ENCODE measurements around the gene UCN3. TPM values are rescaled to one million over a fixed set of nuclear protein-coding genes. Genes with fewer than 3 reads are reported as not detected.

UCN3 gene
- polyA plus RNA-seq, 1 donor from 2014 or later: not detected

- H4K20me1 ChIP-seq (ENCODE audit: insufficient read depth): no peaks in the 10 kb centered on the region
- no peaks in the 10 kb centered on the region for H3F3A ChIP-seq (ENCODE audit: insufficient read depth, low read length, poor library complexity, severe bottlenecking)
- no peaks in the 10 kb centered on the region for H3K9me3 ChIP-seq (ENCODE audit: low read length)
- H3K79me2 ChIP-seq (replicated peaks; ENCODE audit: insufficient read depth, low read length): no peaks in the 10 kb centered on the region
- no peak overlapping the region for H3K4me3 ChIP-seq (ENCODE audit: low read length)
- H3K9me2 ChIP-seq (ENCODE audit: insufficient read depth, low read length): no peaks in the 10 kb centered on the region
- no peak overlapping the region for H3K27ac ChIP-seq (ENCODE audit: low read length)
- no peaks in the 10 kb centered on the region for H3K36me3 ChIP-seq (ENCODE audit: insufficient read depth, low read length)
- H2AFZ ChIP-seq (ENCODE audit: low read depth, low read length): no peak overlapping the region
- no peak overlapping the region for H3K9ac ChIP-seq (ENCODE audit: low read length)
- no peak for TF ChIP-seq TAF1 (IDR thresholded peaks at IDR 0.05; ENCODE audit: low read depth)
- TF ChIP-seq, protein P1, sequence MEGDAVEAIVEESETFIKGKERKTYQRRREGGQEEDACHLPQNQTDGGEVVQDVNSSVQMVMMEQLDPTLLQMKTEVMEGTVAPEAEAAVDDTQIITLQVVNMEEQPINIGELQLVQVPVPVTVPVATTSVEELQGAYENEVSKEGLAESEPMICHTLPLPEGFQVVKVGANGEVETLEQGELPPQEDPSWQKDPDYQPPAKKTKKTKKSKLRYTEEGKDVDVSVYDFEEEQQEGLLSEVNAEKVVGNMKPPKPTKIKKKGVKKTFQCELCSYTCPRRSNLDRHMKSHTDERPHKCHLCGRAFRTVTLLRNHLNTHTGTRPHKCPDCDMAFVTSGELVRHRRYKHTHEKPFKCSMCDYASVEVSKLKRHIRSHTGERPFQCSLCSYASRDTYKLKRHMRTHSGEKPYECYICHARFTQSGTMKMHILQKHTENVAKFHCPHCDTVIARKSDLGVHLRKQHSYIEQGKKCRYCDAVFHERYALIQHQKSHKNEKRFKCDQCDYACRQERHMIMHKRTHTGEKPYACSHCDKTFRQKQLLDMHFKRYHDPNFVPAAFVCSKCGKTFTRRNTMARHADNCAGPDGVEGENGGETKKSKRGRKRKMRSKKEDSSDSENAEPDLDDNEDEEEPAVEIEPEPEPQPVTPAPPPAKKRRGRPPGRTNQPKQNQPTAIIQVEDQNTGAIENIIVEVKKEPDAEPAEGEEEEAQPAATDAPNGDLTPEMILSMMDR (IDR thresholded peaks at IDR 0.05; ENCODE audit: poor library complexity, severe bottlenecking): no peak
- no peak for TF ChIP-seq SMC3 (conservative IDR thresholded peaks at IDR 0.05; ENCODE audit: poor library complexity)
- no peak for TF ChIP-seq EP300 (conservative IDR thresholded peaks at IDR 0.05; ENCODE audit: poor library complexity, severe bottlenecking)
- no peak for TF ChIP-seq EZH2 (IDR thresholded peaks at IDR 0.05; ENCODE audit: borderline replicate concordance, insufficient read depth, low read length, poor library complexity, severe bottlenecking)
- no peak for TF ChIP-seq RAD21 (conservative IDR thresholded peaks at IDR 0.05)
- TF ChIP-seq, protein P2, sequence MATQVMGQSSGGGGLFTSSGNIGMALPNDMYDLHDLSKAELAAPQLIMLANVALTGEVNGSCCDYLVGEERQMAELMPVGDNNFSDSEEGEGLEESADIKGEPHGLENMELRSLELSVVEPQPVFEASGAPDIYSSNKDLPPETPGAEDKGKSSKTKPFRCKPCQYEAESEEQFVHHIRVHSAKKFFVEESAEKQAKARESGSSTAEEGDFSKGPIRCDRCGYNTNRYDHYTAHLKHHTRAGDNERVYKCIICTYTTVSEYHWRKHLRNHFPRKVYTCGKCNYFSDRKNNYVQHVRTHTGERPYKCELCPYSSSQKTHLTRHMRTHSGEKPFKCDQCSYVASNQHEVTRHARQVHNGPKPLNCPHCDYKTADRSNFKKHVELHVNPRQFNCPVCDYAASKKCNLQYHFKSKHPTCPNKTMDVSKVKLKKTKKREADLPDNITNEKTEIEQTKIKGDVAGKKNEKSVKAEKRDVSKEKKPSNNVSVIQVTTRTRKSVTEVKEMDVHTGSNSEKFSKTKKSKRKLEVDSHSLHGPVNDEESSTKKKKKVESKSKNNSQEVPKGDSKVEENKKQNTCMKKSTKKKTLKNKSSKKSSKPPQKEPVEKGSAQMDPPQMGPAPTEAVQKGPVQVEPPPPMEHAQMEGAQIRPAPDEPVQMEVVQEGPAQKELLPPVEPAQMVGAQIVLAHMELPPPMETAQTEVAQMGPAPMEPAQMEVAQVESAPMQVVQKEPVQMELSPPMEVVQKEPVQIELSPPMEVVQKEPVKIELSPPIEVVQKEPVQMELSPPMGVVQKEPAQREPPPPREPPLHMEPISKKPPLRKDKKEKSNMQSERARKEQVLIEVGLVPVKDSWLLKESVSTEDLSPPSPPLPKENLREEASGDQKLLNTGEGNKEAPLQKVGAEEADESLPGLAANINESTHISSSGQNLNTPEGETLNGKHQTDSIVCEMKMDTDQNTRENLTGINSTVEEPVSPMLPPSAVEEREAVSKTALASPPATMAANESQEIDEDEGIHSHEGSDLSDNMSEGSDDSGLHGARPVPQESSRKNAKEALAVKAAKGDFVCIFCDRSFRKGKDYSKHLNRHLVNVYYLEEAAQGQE (IDR thresholded peaks at IDR 0.05; ENCODE audit: borderline replicate concordance): no peak
- no peak for TF ChIP-seq MXI1 (conservative IDR thresholded peaks at IDR 0.05; ENCODE audit: poor library complexity, severe bottlenecking)
- TF ChIP-seq POLR2AphosphoS5 (IDR thresholded peaks at IDR 0.05): no peak
- H3K4me2 ChIP-seq (ENCODE audit: low read length): no peak overlapping the region
- no peaks in the 10 kb centered on the region for H3K27me3 ChIP-seq (ENCODE audit: insufficient read depth, low read depth, low read length)
These were observed 2.8 kb upstream of the UCN3 start for GRCh38 chr10:5361966-5362365.

DNA sequence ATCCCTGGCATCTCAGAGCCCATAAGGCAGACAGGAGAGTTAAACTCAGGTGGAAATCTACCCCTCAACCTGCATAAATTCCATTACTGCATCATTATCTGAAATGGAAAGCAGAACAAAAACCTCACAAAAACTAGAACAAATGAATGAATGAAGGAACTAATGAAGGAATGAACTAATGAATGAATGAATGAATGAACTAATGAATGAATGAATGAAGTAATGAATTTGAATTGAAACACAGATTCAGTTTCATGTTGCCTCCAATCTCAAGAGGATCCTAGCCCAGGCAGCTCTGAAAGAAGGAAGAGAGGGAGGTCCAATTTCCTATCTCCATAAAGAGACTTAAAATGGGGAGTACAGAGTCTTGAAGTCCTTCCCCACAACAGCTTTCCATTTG is 1.9 kb upstream of the UCN3 start:
- H3K9ac ChIP-seq (ENCODE audit: low read length): no peak overlapping the region
- no peaks in the 10 kb centered on the region for H3K9me3 ChIP-seq (ENCODE audit: low read length)
- TF ChIP-seq MXI1 (conservative IDR thresholded peaks at IDR 0.05; ENCODE audit: poor library complexity, severe bottlenecking) (no peak), EP300 (conservative IDR thresholded peaks at IDR 0.05; ENCODE audit: poor library complexity, severe bottlenecking) (no peak), POLR2AphosphoS5 (IDR thresholded peaks at IDR 0.05) (no peak), RAD21 (conservative IDR thresholded peaks at IDR 0.05) (no peak), EZH2 (IDR thresholded peaks at IDR 0.05; ENCODE audit: borderline replicate concordance, insufficient read depth, low read length, poor library complexity, severe bottlenecking) (no peak), SMC3 (conservative IDR thresholded peaks at IDR 0.05; ENCODE audit: poor library complexity) (no peak), TAF1 (IDR thresholded peaks at IDR 0.05; ENCODE audit: low read depth) (no peak)
- TF ChIP-seq, protein P2 (IDR thresholded peaks at IDR 0.05; ENCODE audit: borderline replicate concordance): no peak
- TF ChIP-seq, protein P1 (IDR thresholded peaks at IDR 0.05; ENCODE audit: poor library complexity, severe bottlenecking): no peak
- H3K27ac ChIP-seq (ENCODE audit: low read length): no peak overlapping the region
- H4K20me1 ChIP-seq (ENCODE audit: insufficient read depth): no peaks in the 10 kb centered on the region
- no peaks in the 10 kb centered on the region for H3K27me3 ChIP-seq (ENCODE audit: insufficient read depth, low read depth, low read length)
- no peak overlapping the region for H2AFZ ChIP-seq (ENCODE audit: low read depth, low read length)
- H3K79me2 ChIP-seq (replicated peaks; ENCODE audit: insufficient read depth, low read length): no peaks in the 10 kb centered on the region
- H3K9me2 ChIP-seq (ENCODE audit: insufficient read depth, low read length): no peaks in the 10 kb centered on the region
- no peak overlapping the region for H3K4me3 ChIP-seq (ENCODE audit: low read length)
- no peaks in the 10 kb centered on the region for H3F3A ChIP-seq (ENCODE audit: insufficient read depth, low read length, poor library complexity, severe bottlenecking)
- no peak overlapping the region for H3K4me2 ChIP-seq (ENCODE audit: low read length)
- H3K36me3 ChIP-seq (ENCODE audit: insufficient read depth, low read length): no peaks in the 10 kb centered on the region
